Neural progenitor cell (in vitro differentiated cells): ENCODE data around the gene SKI. TPM values are rescaled to one million over a fixed set of nuclear protein-coding genes. Genes with fewer than 3 reads are reported as not detected.

Experiments used
- DNase-seq: peaks from one replicate; pipeline ENCODE4 v3.0.0-alpha.2; 2016; ENCODE audit warnings: low spot score
- H2AFZ ChIP-seq: fragments of 200-600 bp; sonication (generic); replicated peaks from 2 replicates; pipeline ENCODE4 v1.6.1; 2016; ENCODE audit warnings: antibody characterized with exemption
- H3F3A ChIP-seq: fragments of 200-600 bp; sonication (generic); 2 replicates; pipeline ENCODE4 v1.6.1; 2016; ENCODE audit warnings: antibody characterized with exemption, low read depth
- H3K27ac ChIP-seq: fragments of 200-600 bp; sonication (generic); 2 replicates; pipeline ENCODE4 v1.5.1; 2016; ENCODE audit warnings: mild to moderate bottlenecking
- H3K27me3 ChIP-seq: fragments of 200-600 bp; sonication (generic); 2 replicates; pipeline ENCODE4 v1.6.1; 2016; ENCODE audit warnings: mild to moderate bottlenecking, moderate library complexity
- H3K36me3 ChIP-seq: fragments of 200-600 bp; sonication (generic); 2 replicates; pipeline ENCODE4 v1.5.1; 2016
- H3K4me1 ChIP-seq: fragments of 200-600 bp; sonication (generic); 2 replicates; pipeline ENCODE4 v1.6.1; 2016; ENCODE audit warnings: mixed run types
- H3K4me2 ChIP-seq: fragments of 200-600 bp; sonication (generic); 2 replicates; pipeline ENCODE4 v1.6.1; 2016
- H3K4me3 ChIP-seq: fragments of 200-600 bp; sonication (generic); 2 replicates; pipeline ENCODE4 v1.5.1; 2016
- H3K79me2 ChIP-seq: fragments of 200-600 bp; sonication (generic); 2 replicates; pipeline ENCODE4 v1.6.1; 2016; ENCODE audit warnings: low read depth
- H3K9ac ChIP-seq: fragments of 200-600 bp; sonication (generic); 2 replicates; pipeline ENCODE4 v1.6.1; 2016
- H3K9me3 ChIP-seq: fragments of 200-600 bp; sonication (generic); 2 replicates; pipeline ENCODE4 v1.5.1; 2016; ENCODE audit warnings: low read depth
- H4K20me1 ChIP-seq: fragments of 200-600 bp; sonication (generic); 2 replicates; pipeline ENCODE4 v1.6.1; 2016; ENCODE audit warnings: low read depth
- H3K27ac Mint-ChIP-seq: 3 replicates; pipeline ENCODE4 v1.8.0; 2021; ENCODE audit warnings: mixed read lengths
- H3K27me3 Mint-ChIP-seq: 2 replicates; pipeline ENCODE4 v1.8.0; 2022; ENCODE audit warnings: low read depth, mild to moderate bottlenecking, inconsistent platforms, moderate library complexity, mixed read lengths; ENCODE audit not compliant: insufficient read depth
- H3K36me3 Mint-ChIP-seq: 3 replicates; pipeline ENCODE4 v1.8.0; 2021; ENCODE audit warnings: mixed read lengths
- H3K4me1 Mint-ChIP-seq: 3 replicates; pipeline ENCODE4 v1.8.0; 2021; ENCODE audit warnings: mixed read lengths
- H3K4me3 Mint-ChIP-seq: 3 replicates; pipeline ENCODE4 v1.8.0; 2021; ENCODE audit warnings: mild to moderate bottlenecking, moderate library complexity, mixed read lengths
- H3K9me3 Mint-ChIP-seq: 3 replicates; pipeline ENCODE4 v1.8.0; 2020; ENCODE audit warnings: mixed read lengths
- CTCF ChIP-seq: fragments of 200-600 bp; sonication (generic); IDR thresholded peaks from 2 replicates; pipeline ENCODE4 v1.5.1; 2017; ENCODE audit warnings: antibody characterized with exemption, mild to moderate bottlenecking
- EZH2 ChIP-seq: fragments of 200-600 bp; sonication (generic); IDR thresholded peaks from 2 replicates; pipeline ENCODE4 v1.6.1; 2017; ENCODE audit warnings: antibody characterized with exemption, mild to moderate bottlenecking, moderate library complexity
- EZH2phosphoT487 ChIP-seq: fragments of 200-600 bp; sonication (generic); IDR thresholded peaks from 2 replicates; pipeline ENCODE4 v1.6.1; 2017; ENCODE audit warnings: antibody characterized with exemption
- total RNA-seq: library from RNA; depleted of rRNA; stranded (reverse); fragments of >200 nt; gene quantifications from 2 replicates; pipeline ENCODE4 v1.2.3, GENCODE V29; 2015; ENCODE audit warnings: low replicate concordance

SKI gene
- total RNA-seq, 1 donor from 2014 or later = 7.4 TPM

GRCh38 chr1:2298685-2299084, 70.6 kb downstream of the SKI start:
- peaks cover 3% of the 10 kb centered on the region for H3K4me1 ChIP-seq
- Mint-ChIP-seq H3K4me1 (peaks cover 20% of the 10 kb centered on the region), H3K27ac (peak overlapping the region; percentile 33), H3K4me3 (no peak overlapping the region), H3K9me3 (no peaks in the 10 kb centered on the region), H3K27me3 (peaks cover 3% of the 10 kb centered on the region), H3K36me3 (peaks cover 7% of the 10 kb centered on the region)
- peaks cover 79% of the 10 kb centered on the region for H3K79me2 ChIP-seq
- H3K27me3 ChIP-seq = no peaks in the 10 kb centered on the region
- no peaks in the 10 kb centered on the region for H3K9me3 ChIP-seq
- H3K9ac ChIP-seq = no peak overlapping the region
- no peaks in the 10 kb centered on the region for H3K36me3 ChIP-seq
- H2AFZ ChIP-seq = no peak overlapping the region
- H3K27ac ChIP-seq = no peak overlapping the region
- no peak for DNase-seq
- no peak overlapping the region for H3K4me2 ChIP-seq
- TF ChIP-seq CTCF = no peak
- H3F3A ChIP-seq = no peaks in the 10 kb centered on the region
- no peak overlapping the region for H3K4me3 ChIP-seq
- peaks cover 88% of the 10 kb centered on the region for H4K20me1 ChIP-seq

GRCh38 chr1:2299131-2299627, 71.1 kb downstream of the SKI start:
- H3K36me3 Mint-ChIP-seq = peaks cover 7% of the 10 kb centered on the region
- H3K4me1 Mint-ChIP-seq = peaks cover 16% of the 10 kb centered on the region
- H3K79me2 ChIP-seq = peaks cover 74% of the 10 kb centered on the region
- no peak overlapping the region for H3K9ac ChIP-seq
- no peak overlapping the region for H3K4me3 ChIP-seq
- H3K4me1 ChIP-seq = peaks cover 3% of the 10 kb centered on the region
- H3K27me3 ChIP-seq = no peaks in the 10 kb centered on the region
- no peak overlapping the region for H2AFZ ChIP-seq
- peaks cover 3% of the 10 kb centered on the region for H3K27me3 Mint-ChIP-seq
- TF ChIP-seq EZH2phosphoT487 (no peak), CTCF (no peak), EZH2 (no peak)
- H3K4me2 ChIP-seq = no peak overlapping the region
- H3K9me3 Mint-ChIP-seq = no peaks in the 10 kb centered on the region
- H3K4me3 Mint-ChIP-seq = no peak overlapping the region
- H3K27ac ChIP-seq = no peak overlapping the region
- no peaks in the 10 kb centered on the region for H3K36me3 ChIP-seq
- H4K20me1 ChIP-seq = peaks cover 83% of the 10 kb centered on the region
- DNase-seq = no peak
- H3K9me3 ChIP-seq = no peaks in the 10 kb centered on the region
- H3K27ac Mint-ChIP-seq = peak overlapping the region; percentile 33
- H3F3A ChIP-seq = no peaks in the 10 kb centered on the region

- H3K27me3 Mint-ChIP-seq = peaks cover 3% of the 10 kb centered on the region
- no peak overlapping the region for H3K4me3 ChIP-seq
- TF ChIP-seq EZH2phosphoT487 (no peak), EZH2 (no peak), CTCF (no peak)
- no peaks in the 10 kb centered on the region for H3F3A ChIP-seq
- H3K9me3 Mint-ChIP-seq = no peaks in the 10 kb centered on the region
- H3K4me2 ChIP-seq = no peak overlapping the region
- peaks cover 3% of the 10 kb centered on the region for H3K4me1 ChIP-seq
- H3K4me1 Mint-ChIP-seq = peaks cover 16% of the 10 kb centered on the region
- peaks cover 7% of the 10 kb centered on the region for H3K36me3 Mint-ChIP-seq
- peaks cover 64% of the 10 kb centered on the region for H3K79me2 ChIP-seq
- H3K4me3 Mint-ChIP-seq = no peak overlapping the region
- DNase-seq = no peak
- no peaks in the 10 kb centered on the region for H3K9me3 ChIP-seq
- H3K36me3 ChIP-seq = no peaks in the 10 kb centered on the region
- H3K27me3 ChIP-seq = no peaks in the 10 kb centered on the region
- H3K27ac Mint-ChIP-seq = no peak overlapping the region
- no peak overlapping the region for H2AFZ ChIP-seq
- peak overlapping the region; percentile 13 for H3K27ac ChIP-seq
- no peak overlapping the region for H3K9ac ChIP-seq
- H4K20me1 ChIP-seq = peaks cover 83% of the 10 kb centered on the region
These were observed 72.1 kb downstream of the SKI start for GRCh38 chr1:2300004-2300771.
